ENCODE results near the gene TCN2.
"Not testable (repeated sequence)": the region's sequence is repeated elsewhere in the genome, so short reads cannot be mapped to it uniquely, and the experiment has no call there.

The TCN2 gene

DNA sequence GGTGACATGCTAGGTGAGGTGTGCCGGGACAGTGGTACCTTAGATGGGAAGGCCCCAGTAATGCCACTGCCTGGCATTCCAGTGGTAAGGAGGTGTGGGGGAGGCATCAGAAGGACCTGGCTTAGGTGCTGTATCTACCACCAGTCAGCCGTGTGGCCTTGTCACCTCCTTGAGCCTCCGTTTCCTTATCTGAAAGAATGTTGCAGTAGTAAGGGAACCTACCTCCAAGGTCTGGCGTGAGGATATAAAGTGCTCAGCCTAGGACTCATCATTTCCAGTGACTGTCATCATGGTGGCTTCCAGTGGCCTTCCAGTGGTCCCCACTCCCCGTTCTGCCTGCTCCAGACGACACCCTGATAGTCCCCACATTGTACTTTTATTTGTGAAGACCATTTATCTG, 67.5 kb downstream of the TCN2 start:
- Histone ChIP-seq H3K9me3 (replicated peaks; ENCODE audit: low read length) (no peaks in the 10 kb centered on the region), H3K9ac (ENCODE audit: low read depth, low read length) (no peak overlapping the region), H3K4me2 (ENCODE audit: low read length) (no peak overlapping the region), H3K4me3 (ENCODE audit: low read length) (no peak overlapping the region), H3K4me1 (ENCODE audit: control insufficient read depth, insufficient read depth, low read length) (no peaks in the 10 kb centered on the region), H3K27me3 (ENCODE audit: control insufficient read depth, insufficient read depth, low read length) (no peaks in the 10 kb centered on the region), H3K36me3 (ENCODE audit: insufficient read depth, low read length) (no peaks in the 10 kb centered on the region)

DNA sequence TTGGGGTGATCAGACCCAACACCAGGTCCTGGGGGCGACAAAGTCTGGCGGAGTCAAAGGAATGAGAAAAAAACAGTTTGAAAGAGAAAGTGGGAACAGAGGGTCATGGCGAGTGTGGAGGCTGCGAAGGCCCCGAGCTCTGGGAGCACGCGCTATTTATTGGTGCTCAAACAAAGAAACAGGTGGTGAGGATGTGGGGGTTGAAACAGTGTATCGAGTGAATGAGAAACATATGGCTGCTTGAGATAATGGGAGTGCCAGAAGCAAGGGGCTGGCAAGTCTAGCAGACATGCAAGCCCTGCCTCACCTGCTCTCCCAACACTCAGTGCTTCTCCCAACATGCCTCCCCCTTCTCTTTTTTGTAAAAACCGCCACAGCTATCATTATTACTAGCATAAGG, 68.5 kb downstream of the TCN2 start:
- no peaks in the 10 kb centered on the region for H3K27me3 ChIP-seq (ENCODE audit: control insufficient read depth, insufficient read depth, low read length)
- no peaks in the 10 kb centered on the region for H3K4me1 ChIP-seq (ENCODE audit: control insufficient read depth, insufficient read depth, low read length)
- H3K9ac ChIP-seq (ENCODE audit: low read depth, low read length): no peak overlapping the region
- no peaks in the 10 kb centered on the region for H3K36me3 ChIP-seq (ENCODE audit: insufficient read depth, low read length)
- no peak overlapping the region for H3K4me3 ChIP-seq (ENCODE audit: low read length)
- H3K4me2 ChIP-seq (ENCODE audit: low read length): no peak overlapping the region
- H3K9me3 ChIP-seq (replicated peaks; ENCODE audit: low read length): no peaks in the 10 kb centered on the region

DNA sequence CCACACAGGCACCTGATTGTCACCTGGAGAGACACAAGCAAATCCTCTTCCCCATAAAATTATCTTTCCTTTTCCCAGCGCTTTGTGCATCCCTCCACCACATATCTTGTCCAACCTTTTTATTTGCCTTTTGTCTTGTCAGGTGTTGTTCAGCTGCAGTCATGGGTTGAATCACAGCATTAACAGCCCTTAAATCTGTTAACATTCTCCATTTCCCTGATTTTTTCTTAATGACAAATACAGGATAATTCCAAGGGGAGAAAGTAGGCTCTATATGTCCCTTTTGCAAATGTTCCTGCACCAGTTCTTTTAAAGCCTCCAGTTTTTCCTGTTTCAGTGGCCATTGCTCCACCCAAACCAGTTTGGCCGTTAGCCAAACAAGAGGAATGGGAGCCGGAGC, 69.6 kb downstream of the TCN2 start:
- H3K36me3 ChIP-seq (ENCODE audit: insufficient read depth, low read length); H3K9ac ChIP-seq (ENCODE audit: low read depth, low read length); H3K4me3 ChIP-seq (ENCODE audit: low read length); H3K9me3 ChIP-seq (replicated peaks; ENCODE audit: low read length); H3K27me3 ChIP-seq (ENCODE audit: control insufficient read depth, insufficient read depth, low read length); H3K4me2 ChIP-seq (ENCODE audit: low read length); H3K4me1 ChIP-seq (ENCODE audit: control insufficient read depth, insufficient read depth, low read length): not testable (repeated sequence)
